Activated CD4-positive, alpha-beta T cell treated with anti-CD3 and anti-CD28 coated beads for 4 hours (primary cell): ENCODE measurements around the gene KCNN3.

Experiments
- DNase-seq, 2 donors: peaks; one replicate each; pipeline ENCODE4 v3.0.0-alpha.2; 2020

The KCNN3 gene

DNA sequence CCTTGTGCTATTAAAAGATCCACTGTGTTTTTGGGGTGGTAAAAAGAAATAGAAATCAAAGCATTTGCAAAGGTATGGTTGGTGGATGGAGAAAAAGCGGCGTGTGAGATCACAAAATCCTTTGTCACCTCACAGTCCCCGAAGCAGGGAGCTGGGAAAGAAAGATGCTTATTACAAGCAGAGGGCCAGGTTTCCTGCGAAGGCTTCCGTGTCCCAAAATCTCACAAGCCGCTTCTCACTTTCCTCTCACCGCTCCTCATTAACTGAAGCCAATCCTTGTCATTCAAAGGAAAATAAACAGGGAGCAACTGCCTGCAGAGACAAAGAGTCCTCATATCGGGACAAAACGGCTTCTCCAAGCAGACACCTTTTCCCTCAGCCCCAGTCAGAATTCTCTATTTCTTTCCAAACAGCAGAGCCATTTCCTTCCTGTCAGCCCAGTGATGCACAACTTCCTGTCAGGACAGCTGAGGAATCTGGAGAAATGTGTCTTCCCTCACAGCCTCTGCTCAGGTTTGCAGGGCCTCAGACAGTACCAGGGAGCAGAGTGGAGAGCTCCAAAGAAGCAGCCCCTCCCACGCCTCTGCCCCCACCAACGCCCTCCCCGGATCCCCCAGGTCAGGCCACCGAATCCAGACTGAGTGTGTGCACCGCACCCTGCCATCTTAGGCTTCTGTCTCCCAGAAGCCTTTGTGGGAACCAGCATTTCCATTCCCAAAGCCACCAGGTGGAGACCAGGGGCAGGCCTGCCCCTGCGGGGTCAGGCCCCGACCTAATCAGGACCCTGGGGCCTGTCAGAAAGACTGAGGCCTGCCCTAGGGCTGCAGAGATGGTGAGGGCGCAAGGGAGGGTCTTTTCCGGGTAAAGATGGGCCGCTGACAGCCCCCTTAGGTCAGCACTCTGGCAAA is 29.6 kb downstream of the KCNN3 start:
- DNase-seq: no peak

DNA sequence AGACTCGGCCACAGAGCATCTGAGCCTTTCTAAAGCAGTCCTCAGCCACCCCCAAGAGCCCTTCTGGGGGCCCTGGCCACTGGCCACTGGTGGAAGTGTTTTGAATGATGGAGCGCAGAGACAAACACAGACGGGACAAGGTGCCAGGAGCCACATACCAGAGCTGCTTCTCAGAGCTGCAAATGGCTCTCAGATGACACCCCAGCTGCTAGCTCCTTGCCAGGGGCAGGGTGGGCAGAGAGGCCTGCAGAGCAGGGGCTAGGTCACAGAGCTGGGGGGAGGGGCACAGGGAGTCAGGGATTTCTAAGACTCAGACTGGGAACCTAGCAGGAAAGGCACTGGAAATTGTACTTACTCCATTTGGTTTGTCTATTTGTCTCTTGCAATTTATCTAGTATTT is 30.4 kb downstream of the KCNN3 start:
- no peak for DNase-seq

DNA sequence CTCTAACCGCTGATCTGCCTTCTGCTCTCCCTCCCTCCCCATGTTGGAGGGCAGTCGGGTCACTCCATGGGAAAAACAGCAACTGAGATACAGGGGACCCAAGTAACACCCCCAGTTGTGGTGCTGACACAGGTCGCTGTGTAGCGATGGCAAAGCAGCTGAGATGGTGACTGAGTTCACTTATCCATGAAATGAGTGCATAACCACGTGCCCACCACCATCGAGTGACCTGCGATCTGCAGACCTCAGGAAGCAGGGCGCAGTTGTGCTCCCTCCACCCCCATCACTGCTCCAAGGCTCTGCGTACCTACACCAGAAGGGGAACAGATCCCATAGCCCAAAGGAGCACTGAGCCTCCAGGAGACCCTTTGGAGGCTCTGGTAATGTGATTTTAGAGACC is 31.1 kb downstream of the KCNN3 start:
- DNase-seq: no peak

DNA sequence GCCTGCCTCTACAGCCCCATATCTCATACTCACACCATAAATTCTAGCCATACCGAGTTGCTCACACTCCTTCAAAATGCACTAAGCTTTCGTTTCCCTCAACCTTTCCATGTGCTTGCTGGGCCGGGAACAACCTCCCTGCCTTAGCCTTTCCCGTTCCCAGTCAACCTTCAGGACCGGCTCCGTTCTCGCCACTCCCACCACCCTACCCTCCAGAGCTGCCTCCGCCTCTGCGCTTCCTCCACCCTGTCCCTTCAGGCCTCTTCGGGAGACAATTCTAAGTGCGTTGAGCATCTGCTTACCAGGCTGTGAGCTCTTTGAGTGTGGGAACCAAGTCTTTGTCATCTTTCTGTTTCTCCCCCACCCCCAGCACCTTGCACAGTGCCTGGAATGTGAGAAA is 31.6 kb downstream of the KCNN3 start:
- no peak for DNase-seq

DNA sequence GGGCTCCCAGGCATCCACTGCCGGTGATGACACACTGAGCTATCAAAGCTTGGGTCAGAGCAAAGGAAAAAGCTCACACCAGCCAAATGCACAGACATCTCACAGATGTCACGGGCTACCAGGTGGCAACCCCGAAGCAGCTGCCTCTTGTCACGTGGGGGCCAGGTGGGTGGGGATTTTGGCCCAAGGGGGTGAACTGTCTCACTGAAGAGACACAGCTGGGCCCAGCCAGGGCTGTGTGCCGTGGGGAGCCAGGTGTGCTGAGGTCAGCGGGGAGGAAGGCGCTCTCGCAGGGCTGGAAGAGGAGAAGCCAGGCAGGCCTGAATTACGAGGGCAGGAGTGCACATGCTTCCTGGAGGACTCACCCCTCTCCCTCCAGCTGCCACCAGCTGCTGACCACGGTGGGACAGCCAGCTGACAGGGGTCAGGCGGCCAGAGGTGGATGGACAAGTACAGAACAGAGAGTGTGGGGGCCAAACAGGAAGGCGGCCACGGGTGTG is 32.4 kb downstream of the KCNN3 start:
- no peak for DNase-seq

DNA sequence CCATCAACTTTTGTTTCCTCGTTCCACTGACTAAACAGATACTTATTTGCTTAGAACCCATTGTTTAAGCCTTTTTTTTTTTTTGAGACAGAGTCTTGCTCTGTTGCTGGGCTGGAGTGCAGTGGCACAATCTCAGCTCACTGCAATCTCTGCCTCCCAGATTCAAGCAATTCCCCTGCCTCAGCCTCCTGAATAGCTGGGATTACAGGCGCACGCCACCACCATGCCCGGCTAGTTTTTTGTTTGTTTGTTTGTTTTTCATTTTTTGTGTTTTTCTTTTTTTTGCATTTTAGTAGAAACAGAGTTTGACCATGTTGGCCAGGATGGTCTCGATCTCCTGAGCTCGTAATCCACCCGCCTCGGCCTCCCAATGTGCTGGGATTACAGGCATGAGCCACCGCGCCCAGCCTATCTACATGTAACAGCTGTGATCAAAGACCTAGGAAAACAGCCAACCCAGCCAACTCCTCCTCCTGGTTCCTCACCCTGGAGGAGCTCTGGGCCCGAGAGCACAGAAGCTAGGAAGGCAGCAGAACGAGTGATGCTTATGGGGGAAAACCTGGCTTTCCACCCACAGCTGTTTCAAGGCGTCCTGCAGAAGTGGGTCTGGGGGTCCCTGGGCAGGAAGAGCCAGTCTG is 32.9 kb downstream of the KCNN3 start:
- no peak for DNase-seq

DNA sequence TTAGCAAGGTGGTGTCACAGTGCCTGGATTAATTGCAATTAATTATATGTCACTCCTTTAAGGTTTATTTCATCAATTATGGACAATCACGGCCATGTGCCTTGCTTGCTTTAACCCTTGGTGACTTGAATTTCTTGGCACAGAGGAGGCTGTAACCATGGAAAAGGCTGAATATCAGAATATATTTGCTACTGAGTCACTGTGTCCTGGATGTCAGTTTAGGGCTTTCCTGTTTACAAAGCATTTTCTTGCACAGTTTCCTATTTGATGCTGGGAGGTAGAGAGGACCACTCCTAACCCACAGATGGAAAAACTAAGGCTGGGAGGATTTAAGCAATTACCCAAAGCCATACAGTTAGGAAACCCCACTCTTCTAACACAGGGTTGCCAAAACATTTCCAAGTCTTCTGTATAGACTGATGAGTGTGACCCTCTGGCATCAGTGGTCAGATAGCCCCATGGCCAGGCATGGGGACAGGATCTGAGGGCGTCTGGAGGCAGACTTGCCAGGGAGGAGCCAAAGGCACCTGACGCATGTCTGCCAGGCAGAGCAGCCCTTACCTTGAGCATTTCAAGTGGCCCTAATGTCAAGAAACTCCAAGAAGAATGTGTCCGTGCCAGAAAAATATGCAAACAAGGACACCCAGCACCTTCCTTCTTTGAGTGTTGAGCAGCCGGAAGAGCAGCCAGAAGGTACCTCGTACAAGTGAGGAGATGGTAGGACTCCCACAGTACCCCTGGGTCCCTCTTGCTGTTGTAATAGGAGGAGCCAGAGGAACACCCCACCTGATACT is 34.4 kb downstream of the KCNN3 start:
- no peak for DNase-seq

DNA sequence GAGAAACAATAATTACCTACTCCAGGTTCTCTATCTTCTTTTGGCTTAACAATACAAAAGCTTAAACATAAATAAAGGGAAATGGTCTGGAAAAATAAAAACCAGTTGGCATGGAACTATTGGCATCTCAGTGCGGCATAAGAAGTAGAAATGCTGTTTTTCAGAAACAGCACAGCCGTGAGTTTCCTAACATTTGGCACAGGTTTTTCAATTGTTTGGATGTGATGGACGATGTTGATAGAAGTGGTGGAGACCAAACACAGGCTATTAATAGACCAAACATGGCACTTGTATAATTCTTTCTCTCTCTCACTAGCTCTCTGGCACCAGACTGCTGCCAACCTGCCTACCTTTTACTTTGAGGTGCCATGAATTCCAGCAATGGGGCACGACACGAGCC is 36.2 kb downstream of the KCNN3 start:
- no peak for DNase-seq

DNA sequence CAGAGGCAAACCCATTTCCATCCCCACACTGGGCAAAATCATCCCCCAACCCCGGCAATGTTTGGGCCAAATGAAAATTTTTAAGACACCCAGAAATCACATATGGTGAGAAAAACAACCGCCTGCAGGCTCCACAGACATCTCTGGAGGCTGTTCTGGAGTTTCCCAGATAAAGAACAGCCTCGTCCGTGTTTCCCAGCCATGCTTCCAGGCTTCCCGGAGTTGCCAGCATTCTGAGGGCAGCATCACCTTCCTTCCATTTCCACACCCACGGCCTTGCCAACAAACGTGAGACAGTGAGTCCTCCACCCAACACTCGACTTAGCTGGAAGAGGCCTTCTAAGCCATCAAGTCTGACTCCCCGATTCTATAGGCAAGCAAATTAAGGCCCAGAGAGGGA is 36.9 kb downstream of the KCNN3 start:
- DNase-seq: no peak

DNA sequence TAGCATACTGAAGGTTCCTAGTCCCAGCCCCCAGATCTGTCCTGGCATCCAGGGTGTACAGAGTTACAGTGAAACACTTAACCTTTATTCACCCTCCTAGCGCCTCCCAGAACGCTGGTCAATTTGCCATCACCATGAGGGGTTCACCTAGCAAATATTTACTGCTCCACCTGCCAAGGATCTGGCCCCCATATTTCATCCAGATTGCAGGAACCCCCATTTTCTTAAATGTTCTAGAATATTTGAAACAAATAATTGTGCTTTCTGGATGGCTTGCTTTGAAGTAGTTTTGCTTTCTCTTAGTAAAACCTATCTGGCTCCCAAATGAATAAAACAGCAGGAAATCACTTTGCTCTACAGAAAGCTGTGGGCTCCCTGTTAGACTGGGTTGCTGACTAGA is 37.7 kb downstream of the KCNN3 start:
- DNase-seq: no peak

DNA sequence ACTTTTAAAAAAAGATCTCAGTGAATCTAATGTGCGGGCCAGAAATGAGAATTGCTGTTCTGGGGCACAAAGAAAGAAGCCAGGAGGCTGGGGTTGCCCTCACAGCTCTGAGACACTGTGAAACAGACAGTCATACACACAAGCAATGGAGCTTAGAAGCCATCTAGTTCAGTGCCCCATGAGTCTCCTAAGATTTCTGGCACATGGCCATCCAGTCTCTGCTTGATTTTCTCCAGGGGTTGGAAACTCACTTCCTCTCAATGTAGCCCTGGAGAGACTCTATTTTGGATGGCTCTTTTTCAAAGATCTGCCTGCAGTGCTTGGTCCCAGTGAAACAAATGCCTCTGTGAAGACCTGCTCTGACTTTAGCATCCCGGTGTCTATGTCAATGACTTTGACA is 38.6 kb downstream of the KCNN3 start:
- DNase-seq: no peak

DNA sequence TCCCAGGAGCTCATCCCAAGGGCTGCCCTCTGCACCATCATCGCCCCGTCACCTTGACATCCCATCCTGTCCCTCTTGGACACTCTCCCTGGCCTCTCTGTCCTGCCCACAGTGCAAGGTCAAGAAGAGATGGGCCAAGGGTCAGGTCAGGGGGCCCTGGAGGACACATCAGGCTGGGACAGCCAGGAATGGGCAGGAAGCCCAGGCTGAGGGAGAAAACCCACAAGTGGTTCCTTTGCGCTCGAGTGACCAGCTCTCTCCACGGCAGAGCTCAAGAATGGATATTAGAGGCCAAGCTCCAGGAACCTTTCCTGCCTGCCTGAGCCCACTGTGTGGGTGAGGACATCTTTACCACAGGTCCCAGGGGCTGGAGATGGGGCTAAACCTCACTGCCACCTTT is 41.0 kb downstream of the KCNN3 start:
- DNase-seq: no peak

DNA sequence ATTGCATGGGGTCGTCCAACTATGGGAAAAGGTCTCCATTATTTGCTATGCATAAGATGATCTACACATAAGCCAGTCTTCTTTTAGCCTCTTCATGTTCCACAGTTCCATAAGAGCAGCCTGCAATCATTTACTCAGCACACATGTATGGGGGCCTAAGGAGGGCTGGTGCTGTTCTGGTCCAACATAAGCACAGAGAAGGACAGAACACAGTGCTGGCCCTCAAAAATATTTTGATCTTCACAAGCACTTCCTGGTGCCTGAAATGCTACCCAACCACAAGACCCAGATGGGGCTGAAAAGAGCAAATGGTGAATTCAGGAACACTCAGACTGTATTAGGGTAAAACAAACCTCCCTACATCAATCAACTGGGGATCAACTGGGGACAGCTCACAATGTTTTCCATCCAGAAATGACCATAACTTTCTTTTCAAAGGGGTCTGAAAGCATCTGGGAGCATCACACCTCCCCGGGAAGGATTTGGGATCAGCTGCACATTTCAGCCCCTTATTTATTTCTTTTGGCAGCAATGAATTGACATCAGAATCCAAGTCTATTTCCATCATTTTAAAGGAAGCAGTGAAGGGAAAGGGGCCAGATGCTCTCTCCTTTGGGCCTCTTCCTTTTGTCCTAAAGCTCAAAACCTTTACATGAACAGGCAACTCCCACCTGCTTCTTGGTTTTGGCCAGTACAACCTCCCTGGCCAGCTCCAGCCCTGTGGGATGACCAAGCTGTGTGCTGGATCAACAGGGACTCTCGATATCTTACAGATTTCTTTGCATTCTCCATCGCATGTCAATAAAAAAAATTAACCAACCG is 45.7 kb downstream of the KCNN3 start:
- DNase-seq: no peak

DNA sequence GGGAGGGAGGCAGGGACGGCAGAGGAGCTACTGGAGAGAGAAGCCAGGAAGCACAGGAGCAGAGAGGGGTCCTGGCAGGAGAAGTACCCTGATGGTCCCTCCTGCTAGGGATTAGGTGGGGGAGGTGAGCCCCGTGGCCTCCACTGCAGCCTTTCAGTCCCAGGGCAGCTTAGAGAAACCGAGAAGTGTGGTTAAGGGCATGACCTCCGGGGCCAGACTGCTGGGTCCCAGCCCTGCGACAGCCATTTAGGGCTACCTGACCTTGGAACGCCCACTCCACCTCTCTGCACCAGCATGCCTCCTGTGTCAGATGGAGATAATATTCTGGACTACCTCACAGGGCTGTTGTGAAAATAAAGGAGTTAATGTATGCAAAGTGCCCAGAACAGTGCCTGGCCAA is 47.4 kb downstream of the KCNN3 start:
- no peak for DNase-seq

DNA sequence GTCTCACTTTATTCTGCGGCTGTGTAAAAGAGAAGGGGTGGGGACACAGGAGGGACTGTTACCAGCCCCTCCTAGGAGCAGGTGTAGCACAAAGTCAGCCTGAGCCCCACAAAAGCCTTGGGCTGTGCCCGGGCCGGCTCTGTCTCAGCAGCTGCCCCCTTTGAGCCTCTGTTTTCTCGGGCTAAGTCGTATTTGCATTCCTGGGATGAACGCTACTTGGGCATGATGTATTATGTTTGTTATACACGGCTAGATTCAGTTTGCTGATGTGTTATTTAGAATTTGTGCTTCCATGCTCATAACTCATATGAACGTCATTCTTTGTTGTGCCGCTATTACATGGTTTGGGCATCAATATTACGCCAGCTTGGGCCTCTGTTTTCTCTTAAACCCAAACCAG is 47.8 kb downstream of the KCNN3 start:
- DNase-seq: no peak

DNA sequence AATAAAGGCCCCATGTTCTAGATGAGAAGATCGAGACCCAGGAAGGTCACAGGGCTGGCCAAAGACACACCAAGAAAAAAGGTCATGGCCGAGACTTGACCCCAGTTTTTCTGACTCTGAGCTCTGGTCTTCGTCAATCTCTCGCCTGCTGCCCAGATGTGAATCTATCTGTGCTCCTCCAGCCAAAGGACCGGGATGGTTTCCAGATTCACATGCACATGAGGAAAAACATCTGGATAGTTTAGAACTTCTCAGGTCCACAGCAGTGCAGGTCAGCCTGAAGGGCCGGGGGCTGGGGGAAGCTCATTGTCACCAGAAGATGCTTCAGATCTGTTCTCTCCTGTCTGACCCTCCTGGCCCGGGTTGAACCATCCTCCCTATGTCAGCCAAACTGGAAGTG is 49.0 kb downstream of the KCNN3 start:
- DNase-seq: no peak

DNA sequence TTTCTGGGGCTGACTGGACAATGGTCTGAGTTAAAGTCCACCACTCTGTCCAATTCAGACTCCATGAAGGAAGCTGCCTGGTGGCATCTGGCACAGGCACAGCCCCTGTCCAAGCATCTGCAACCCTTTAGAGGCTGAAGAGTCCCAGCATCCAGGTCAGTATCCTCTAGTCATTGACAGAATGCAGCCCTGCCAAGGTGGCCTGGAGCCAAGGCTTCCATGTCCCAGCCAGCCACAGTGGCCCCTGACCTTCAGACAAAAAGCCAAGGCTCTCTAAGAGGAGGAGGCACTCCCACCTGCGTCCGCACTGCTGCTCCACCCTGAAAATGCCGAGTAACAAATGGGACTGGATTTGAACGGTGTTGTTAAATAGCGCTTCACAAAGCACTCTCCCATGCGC is 49.4 kb downstream of the KCNN3 start:
- no peak for DNase-seq

DNA sequence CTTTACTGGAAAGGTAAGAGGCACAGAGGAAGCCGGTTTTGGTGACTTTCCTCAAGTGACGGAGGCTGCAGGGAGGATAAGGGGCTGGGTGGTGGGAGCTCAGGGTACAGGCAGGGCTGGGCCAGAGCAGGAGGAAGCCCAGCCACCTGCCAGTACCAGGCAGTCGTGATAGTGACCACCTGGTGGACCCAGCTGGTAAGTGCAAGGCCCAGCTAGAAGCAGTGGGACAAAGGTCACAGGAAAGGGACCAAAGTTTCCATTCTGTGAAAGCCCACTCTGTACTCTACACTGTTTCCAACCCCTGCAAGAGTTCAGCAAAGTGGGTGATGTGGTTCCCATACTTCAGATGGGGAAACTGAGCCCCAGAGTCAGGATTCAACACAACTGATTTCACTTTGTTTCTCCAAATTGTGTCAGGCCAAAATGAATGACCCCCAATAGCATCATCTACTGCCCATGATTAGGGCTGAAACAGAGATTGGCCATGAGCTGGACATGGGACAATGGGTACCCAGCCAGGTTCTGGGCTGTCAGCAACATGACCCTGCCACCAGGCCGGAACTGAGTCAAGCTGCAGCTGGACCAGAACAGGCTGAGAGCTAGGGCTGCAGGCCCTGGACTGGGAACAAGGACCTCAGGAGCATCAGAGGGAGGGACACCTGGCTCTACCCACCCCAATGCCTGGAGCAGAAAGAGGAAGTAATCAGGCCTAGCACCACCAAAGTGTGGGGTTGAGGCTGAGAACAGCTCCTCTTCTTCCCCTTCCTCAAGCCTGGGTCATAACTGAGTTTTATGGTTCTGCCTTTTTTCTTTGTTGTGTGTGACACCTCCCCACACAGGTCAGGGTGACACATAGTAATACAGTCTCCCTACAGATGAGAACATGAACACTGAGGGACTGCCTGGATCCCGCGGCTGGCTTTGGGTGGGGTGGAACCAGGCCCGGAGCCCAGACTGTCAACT is 50.2 kb downstream of the KCNN3 start:
- DNase-seq: peak in 1 of 2 donors; percentile 7

DNA sequence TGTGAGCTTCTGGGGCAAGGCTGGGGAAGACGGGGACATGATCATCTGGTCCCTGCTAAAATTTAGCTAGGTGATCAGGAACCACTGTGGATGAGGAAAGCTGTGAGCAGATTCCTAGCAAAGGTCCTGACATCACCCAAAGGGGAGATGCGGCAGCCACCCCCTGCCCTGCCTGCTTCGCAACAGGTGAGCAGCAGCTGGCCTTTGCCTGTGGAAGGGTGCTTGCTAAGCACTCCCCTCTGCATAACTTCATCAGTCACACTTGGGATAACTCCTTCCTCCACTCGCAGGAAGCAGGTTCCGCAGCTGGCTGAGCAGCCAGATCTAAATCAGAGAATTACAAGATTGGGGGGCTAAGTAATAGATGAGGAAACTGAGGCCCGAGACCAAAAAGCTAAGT is 51.2 kb downstream of the KCNN3 start:
- no peak for DNase-seq

DNA sequence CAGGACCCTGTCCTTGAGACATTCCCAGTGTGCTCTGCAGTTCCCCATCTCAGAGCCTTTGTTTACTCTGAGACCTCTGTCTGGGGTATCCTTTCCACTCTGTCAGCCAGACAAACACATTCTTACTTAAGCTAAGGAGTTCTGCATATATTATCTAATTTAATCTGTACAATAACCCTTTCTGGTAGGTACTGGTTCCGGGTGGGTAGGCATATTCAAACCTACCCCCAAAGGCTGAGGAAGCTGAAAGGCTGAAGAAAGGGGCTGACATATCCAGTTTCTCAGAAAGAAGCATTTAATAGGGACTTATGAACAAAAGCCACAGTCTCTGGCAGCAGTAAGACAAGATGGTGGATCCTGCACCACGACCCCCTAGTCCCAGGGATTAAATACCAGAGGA is 53.1 kb downstream of the KCNN3 start:
- DNase-seq: no peak

DNA sequence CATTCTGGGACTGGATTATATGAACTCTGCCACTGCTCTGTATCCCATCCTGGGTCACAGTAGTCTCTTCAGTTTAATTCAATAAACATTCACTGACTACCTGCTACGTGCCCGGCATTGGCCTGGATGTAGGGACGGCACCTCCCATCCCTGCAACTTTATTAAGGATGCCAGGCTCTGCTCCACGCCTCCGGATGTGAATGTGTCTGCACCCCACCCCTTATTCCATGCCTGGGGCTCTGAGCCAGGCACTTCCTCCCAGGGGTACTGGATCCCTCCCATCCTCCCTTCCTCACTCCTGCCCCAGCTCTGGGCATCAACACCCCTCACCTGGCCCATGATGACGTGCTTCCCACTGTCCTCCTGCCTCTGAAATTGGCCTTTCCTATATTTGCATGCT is 53.7 kb downstream of the KCNN3 start:
- DNase-seq: no peak
